ENCODE data around the gene TRIM14.

Gene TRIM14

DNA sequence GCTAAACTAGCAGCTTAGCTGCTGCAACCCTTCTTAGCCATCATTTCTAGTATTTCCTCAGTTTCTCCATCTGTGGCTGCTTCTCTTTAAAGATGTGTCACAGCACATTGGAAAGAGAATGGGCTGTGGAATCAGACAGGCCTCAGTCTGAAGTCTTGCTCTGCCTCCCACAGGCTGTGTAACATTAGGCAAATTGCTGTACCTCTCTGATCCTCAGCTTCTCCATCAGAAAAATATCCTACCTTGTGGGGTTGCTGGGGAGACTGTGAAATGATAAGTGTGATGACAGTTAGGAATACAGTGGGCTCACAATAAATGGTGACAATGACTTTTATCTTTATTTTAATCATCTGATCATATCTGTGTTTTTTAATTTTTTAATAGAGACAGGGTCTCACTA, 17.5 kb upstream of the TRIM14 start:
- no peak for TF ChIP-seq CTCF (IDR thresholded peaks at IDR 0.05; ENCODE audit: low read depth, low read length)
- TF ChIP-seq, protein P1, sequence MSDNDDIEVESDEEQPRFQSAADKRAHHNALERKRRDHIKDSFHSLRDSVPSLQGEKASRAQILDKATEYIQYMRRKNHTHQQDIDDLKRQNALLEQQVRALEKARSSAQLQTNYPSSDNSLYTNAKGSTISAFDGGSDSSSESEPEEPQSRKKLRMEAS (IDR thresholded peaks at IDR 0.05; ENCODE audit: low read depth, low read length), result no peak
- TF ChIP-seq POLR2A (IDR thresholded peaks at IDR 0.05; ENCODE audit: extremely low read depth, insufficient read length), result no peak
- TF ChIP-seq MYC (IDR thresholded peaks at IDR 0.05; ENCODE audit: low read depth, low read length), result no peak
- no peak for DNase-seq (ENCODE audit: low read depth)
- H3K4me3 ChIP-seq (ENCODE audit: low read depth, low read length), result no peak overlapping the region

- TF ChIP-seq, protein P1 (IDR thresholded peaks at IDR 0.05; ENCODE audit: low read depth, low read length), result no peak
- TF ChIP-seq POLR2A (IDR thresholded peaks at IDR 0.05; ENCODE audit: extremely low read depth, insufficient read length) (no peak), MYC (IDR thresholded peaks at IDR 0.05; ENCODE audit: low read depth, low read length) (no peak)
- H3K4me3 ChIP-seq (ENCODE audit: low read depth, low read length), result no peak overlapping the region
- no peak for DNase-seq (ENCODE audit: low read depth)
Measured at GRCh38 chr9:98135938-98136337, 16.9 kb upstream of the TRIM14 start.

DNA sequence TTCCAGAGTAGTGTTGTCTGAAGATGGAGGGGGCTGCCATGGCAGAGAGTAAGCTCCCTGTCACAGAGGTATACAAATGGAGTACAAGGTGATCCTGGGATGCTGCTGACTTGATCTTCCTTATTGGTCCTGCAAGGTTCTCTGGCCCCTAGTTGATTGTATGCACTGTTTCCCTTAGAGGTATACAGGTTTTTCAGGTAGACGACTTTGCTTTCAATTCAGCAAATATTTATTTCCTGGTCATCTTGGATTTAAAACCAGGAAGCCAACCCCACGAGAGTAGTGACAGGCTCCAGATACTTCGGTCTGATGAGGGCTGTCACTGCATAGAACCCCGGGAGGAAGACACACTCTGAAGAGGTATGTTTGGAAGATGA, 16.5 kb upstream of the TRIM14 start:
- DNase-seq (ENCODE audit: low read depth), result no peak
- H3K4me3 ChIP-seq (ENCODE audit: low read depth, low read length), result no peak overlapping the region
- TF ChIP-seq CTCF (IDR thresholded peaks at IDR 0.05; ENCODE audit: low read depth, low read length), result no peak
- no peak for TF ChIP-seq POLR2A (IDR thresholded peaks at IDR 0.05; ENCODE audit: extremely low read depth, insufficient read length)
- TF ChIP-seq MYC (IDR thresholded peaks at IDR 0.05; ENCODE audit: low read depth, low read length), result no peak
- TF ChIP-seq, protein P1 (IDR thresholded peaks at IDR 0.05; ENCODE audit: low read depth, low read length), result no peak

- TF ChIP-seq POLR2A (IDR thresholded peaks at IDR 0.05; ENCODE audit: extremely low read depth, insufficient read length), result no peak
- TF ChIP-seq, protein P1 (IDR thresholded peaks at IDR 0.05; ENCODE audit: low read depth, low read length), result no peak
- no peak for TF ChIP-seq MYC (IDR thresholded peaks at IDR 0.05; ENCODE audit: low read depth, low read length)
- TF ChIP-seq CTCF (IDR thresholded peaks at IDR 0.05; ENCODE audit: low read depth, low read length), result no peak
- DNase-seq (ENCODE audit: low read depth), result no peak
- no peak overlapping the region for H3K4me3 ChIP-seq (ENCODE audit: low read depth, low read length)
Measured at GRCh38 chr9:98134702-98135557, 15.9 kb upstream of the TRIM14 start.

GRCh38 chr9:98132806-98133631, 14.0 kb upstream of the TRIM14 start:
- no peak overlapping the region for H3K4me3 ChIP-seq (ENCODE audit: low read depth, low read length)
- TF ChIP-seq POLR2A (IDR thresholded peaks at IDR 0.05; ENCODE audit: extremely low read depth, insufficient read length) (no peak), CTCF (IDR thresholded peaks at IDR 0.05; ENCODE audit: low read depth, low read length) (no peak), MYC (IDR thresholded peaks at IDR 0.05; ENCODE audit: low read depth, low read length) (no peak)
- TF ChIP-seq, protein P1 (IDR thresholded peaks at IDR 0.05; ENCODE audit: low read depth, low read length), result no peak
- DNase-seq (ENCODE audit: low read depth), result no peak
